ENCODE measurements around the gene TANC2. TPM values are rescaled to one million over a fixed set of nuclear protein-coding genes. Genes with fewer than 3 reads are reported as not detected.

Gene TANC2
- total RNA-seq, 1 experiment from 2014 or later, result 77.5 TPM

- Histone ChIP-seq H3K27ac (ENCODE audit: low read length) (no peak overlapping the region), H3K9me3 (ENCODE audit: control insufficient read depth, insufficient read depth, low read depth, low read length) (no peaks in the 10 kb centered on the region), H3K36me3 (ENCODE audit: control insufficient read depth, insufficient read depth, low read length) (no peaks in the 10 kb centered on the region), H3K4me1 (ENCODE audit: control insufficient read depth, insufficient read depth, low read length) (no peaks in the 10 kb centered on the region), H3K27me3 (ENCODE audit: control insufficient read depth, insufficient read depth, low read length) (no peaks in the 10 kb centered on the region), H3K4me3 (ENCODE audit: low read depth in 2 of 2, low read length in 2 of 2) (no peak overlapping the region)
- no TSS peak for BruUV-seq (replicated peaks)
- ChIA-PET POLR2A (no interaction called here), CTCF (no interaction called here)
- ATAC-seq (no peak), DNase-seq (ENCODE audit: low read depth, low spot score) (no peak)
- TF ChIP-seq REST (IDR thresholded peaks at IDR 0.05; ENCODE audit: insufficient read depth in 1 of 2, low read depth in 2 of 2, low read length in 1 of 2) (no peak), SIN3A (IDR thresholded peaks at IDR 0.05; ENCODE audit: borderline replicate concordance, insufficient read depth, low read depth, low read length) (no peak), TCF7L2 (IDR thresholded peaks at IDR 0.05; ENCODE audit: low read depth, low read length) (no peak), POLR2AphosphoS5 (IDR thresholded peaks at IDR 0.05; ENCODE audit: low read depth, low read length) (no peak), CTCF (IDR thresholded peaks at IDR 0.05) (no peak)
- intact Hi-C loops (cut with micrococcal nuclease; ENCODE audit: unreplicated experiment) (no loop called here), in situ Hi-C loops (cut with HindIII; ENCODE audit: low pct_unique_long_range_greater_than_20kb, low sequenced_read_pairs) (no loop called here)
These were observed 40.7 kb upstream of the TANC2 start for GRCh38 chr17:62925267-62925836.

- CTCF ChIA-PET, result no interaction called here
- intact Hi-C loops (cut with micrococcal nuclease; ENCODE audit: unreplicated experiment), result no loop called here
These were observed 39.0 kb upstream of the TANC2 start for GRCh38 chr17:62927083-62927482.

More at GRCh38 chr17:62927083-62927482, 39.0 kb upstream of the TANC2 start:
- no peaks in the 10 kb centered on the region for H3K4me1 ChIP-seq (ENCODE audit: control insufficient read depth, insufficient read depth, low read length)
- in situ Hi-C loops (cut with HindIII; ENCODE audit: low pct_unique_long_range_greater_than_20kb, low sequenced_read_pairs), result no loop called here
- H3K27me3 ChIP-seq (ENCODE audit: control insufficient read depth, insufficient read depth, low read length), result no peaks in the 10 kb centered on the region
- H3K36me3 ChIP-seq (ENCODE audit: control insufficient read depth, insufficient read depth, low read length), result no peaks in the 10 kb centered on the region
- TF ChIP-seq TCF7L2 (IDR thresholded peaks at IDR 0.05; ENCODE audit: low read depth, low read length) (no peak), REST (IDR thresholded peaks at IDR 0.05; ENCODE audit: insufficient read depth in 1 of 2, low read depth in 2 of 2, low read length in 1 of 2) (no peak)
- no peak overlapping the region for H3K4me3 ChIP-seq (ENCODE audit: low read depth in 2 of 2, low read length in 2 of 2)
- ATAC-seq (no peak), DNase-seq (ENCODE audit: low read depth, low spot score) (no peak)
- POLR2A ChIA-PET, result no interaction called here
- no peaks in the 10 kb centered on the region for H3K9me3 ChIP-seq (ENCODE audit: control insufficient read depth, insufficient read depth, low read depth, low read length)
- no TSS peak for BruUV-seq (replicated peaks)
- H3K27ac ChIP-seq (ENCODE audit: low read length), result no peak overlapping the region
